Spleen (tissue), 11 donors: Measurements from ENCODE around the gene SCO1. TPM values are rescaled to one million over a fixed set of nuclear protein-coding genes. Genes with fewer than 3 reads are reported as not detected.

Experiments used
- DNase-seq: peaks from one replicate; pipeline ENCODE4 v3.0.0-alpha.2; 2020
- H3K27ac ChIP-seq, 8 donors: fragments of 200-600 bp; sonication (generic) in 7 of 8; 1 replicate in 4 of 8; 2 replicates in 4 of 8; pipeline versions ENCODE4 v1.5.0 to v1.8.0; 2016 to 2021; ENCODE audit warnings: inconsistent platforms in 4 of 8, mild to moderate bottlenecking in 4 of 8, moderate library complexity in 1 of 8
- H3K27me3 ChIP-seq, 7 donors: fragments of 200-600 bp; sonication (generic) in 6 of 7; replicated peaks in 1 of 7; 1 replicate in 4 of 7; 2 replicates in 3 of 7; pipeline versions ENCODE4 v1.5.0 to v1.8.0; 2016 to 2021; ENCODE audit warnings: inconsistent platforms in 3 of 7, mild to moderate bottlenecking in 1 of 7
- H3K36me3 ChIP-seq, 6 donors: fragments of 200-600 bp; sonication (generic) in 5 of 6; 1 replicate in 4 of 6; 2 replicates in 2 of 6; pipeline versions ENCODE4 v1.5.0 to v1.8.0; 2016 to 2021; ENCODE audit warnings: inconsistent platforms in 2 of 6
- H3K4me1 ChIP-seq, 6 donors: fragments of 200-600 bp; sonication (generic) in 5 of 6; 1 replicate in 3 of 6; 2 replicates in 3 of 6; pipeline versions ENCODE4 v1.5.0 to v1.8.0; 2016 to 2021; ENCODE audit warnings: inconsistent platforms in 3 of 6
- H3K4me3 ChIP-seq, 8 donors: fragments of 200-600 bp; sonication (generic) in 7 of 8; 1 replicate in 4 of 8; 2 replicates in 4 of 8; pipeline versions ENCODE4 v1.5.0 to v1.8.0; 2016 to 2021; ENCODE audit warnings: inconsistent platforms in 4 of 8, mild to moderate bottlenecking in 4 of 8, moderate library complexity in 2 of 8
- H3K9me3 ChIP-seq, 8 donors: fragments of 200-600 bp; sonication (generic) in 7 of 8; 1 replicate in 4 of 8; 2 replicates in 4 of 8; pipeline versions ENCODE4 v1.5.0 to v1.8.0; 2016 to 2021; ENCODE audit warnings: inconsistent platforms in 4 of 8
- POLR2A ChIP-seq, 3 donors: fragments of 450-650 bp; IDR thresholded peaks; one replicate each; pipeline ENCODE4 v1.5.1; 2017; ENCODE audit warnings: antibody characterized with exemption in 3 of 3, mild to moderate bottlenecking in 1 of 3
- POLR2AphosphoS5 ChIP-seq, 3 donors: sonication (generic); formaldehyde crosslinking; IDR thresholded peaks; one replicate each; pipeline ENCODE4 v1.5.1; 2017; ENCODE audit warnings: antibody characterized with exemption in 3 of 3
- WGBS, 5 donors: extraction: QIAGEN DNeasy Blood & Tissue Kit in 3 of 5; methylation state at CpG; one replicate each; pipeline versions ENCODE4 v1.1.5 to v1.1.7; 2013 to 2018; 5-methylcytosine and 5-hydroxymethylcytosine counted together
- intact Hi-C: fragments of 100-400 bp; cut with DNase I; formaldehyde crosslinking; loops from one replicate; pipeline ENCODE4 v1.15.0; 2023; ENCODE audit warnings: low total_unique reads
- polyA plus RNA-seq, 3 donors: library from polyadenylated mRNA; stranded (reverse); fragments of 200-250 nt; gene quantifications; one replicate each; pipeline ENCODE4 v1.2.1, GENCODE V29; 2013
- total RNA-seq, 7 donors: library from RNA; depleted of rRNA in 3 of 7; stranded (reverse); fragments of >200 nt in 3 of 7; fragmentation: NEBNext Ultra II Directional in 4 of 7; extraction: Animal tissue kit (Norgen Biotek cat#: 25700) in 4 of 7; gene quantifications; one replicate each; pipeline versions ENCODE4 v1.1.0 to v1.2.1, GENCODE V29; 2016 to 2021
- TF ChIP-seq, protein P1 (sequence below), 11 experiments: fragments of 200-600 bp in 7 of 11; fragments of 450-650 bp in 4 of 11; sonication (generic) in 4 of 11; IDR thresholded peaks in 8 of 11; conservative IDR thresholded peaks in 3 of 11; 1 replicate in 7 of 11; 2 replicates in 4 of 11; pipeline versions ENCODE4 v1.4.0 to v1.8.0; 2016 to 2021; ENCODE audit warnings: antibody characterized with exemption in 11 of 11, inconsistent platforms in 4 of 11, mild to moderate bottlenecking in 1 of 11
- donor health status: healthy with polysubstance abuse.
- donor health status: DM: no; HTN: no; CAD: no; lungs with moderate emphysema.
- donor health status: DM: no; HTN: no; CAD: no.
- donor health status: Bipolar disorder and iron deficiency.
- donor health status: healthy.
- donor health status: DM: no; HTN: no; CAD: no.
- donor health status: DM: yes; HTN: yes; CAD: no.

The SCO1 gene
- total and polyA plus RNA-seq, 10 donors, result 5.4 to 31.1 (median 16.1) TPM

DNA sequence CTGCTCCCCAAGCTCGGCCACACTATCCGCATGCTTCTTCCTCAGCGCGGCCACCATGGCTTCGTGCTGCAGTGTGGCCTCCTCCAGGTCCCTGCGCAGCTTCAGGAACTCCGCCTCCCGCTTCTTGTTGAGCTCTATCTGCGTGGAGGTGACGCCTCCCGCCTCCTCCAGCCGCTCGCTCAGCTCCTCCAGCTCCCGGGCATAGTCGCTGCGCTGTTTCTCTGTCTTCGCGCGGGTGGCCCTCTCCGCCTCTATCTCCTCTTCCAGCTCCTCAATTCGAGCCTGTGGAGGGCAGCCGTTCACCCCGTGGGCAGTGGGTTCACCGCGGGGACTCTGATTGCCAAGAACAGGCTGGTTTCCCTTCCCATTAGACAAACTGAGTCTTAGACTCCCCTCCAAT, 59.2 kb downstream of the SCO1 start:
- DNase-seq, result peak; percentile 47

DNA sequence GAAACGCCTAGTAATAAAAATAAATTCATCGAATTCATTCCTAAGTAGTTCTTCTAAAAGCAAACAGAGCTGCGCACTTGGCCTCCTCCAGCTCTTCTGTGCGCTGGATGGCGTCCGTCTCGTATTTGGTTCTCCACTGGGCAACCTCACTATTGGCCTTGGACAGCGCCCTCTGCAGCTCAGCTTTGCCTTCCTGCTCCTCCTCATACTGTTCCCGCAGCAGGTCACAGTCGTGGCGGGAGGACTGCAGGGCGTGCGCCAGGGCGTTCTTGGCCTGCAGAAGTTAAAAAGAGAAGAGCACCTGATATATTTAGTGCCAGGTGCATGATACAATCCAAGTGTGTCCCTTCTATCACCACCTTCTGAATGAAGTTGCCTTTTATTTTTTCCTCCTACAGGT, 62.0 kb downstream of the SCO1 start:
- no peaks in the 10 kb centered on the region for H3K9me3 ChIP-seq
- TF ChIP-seq POLR2A (IDR thresholded peaks at IDR 0.05) (no peak), POLR2AphosphoS5 (IDR thresholded peaks at IDR 0.05) (no peak)
- TF ChIP-seq, protein P1, sequence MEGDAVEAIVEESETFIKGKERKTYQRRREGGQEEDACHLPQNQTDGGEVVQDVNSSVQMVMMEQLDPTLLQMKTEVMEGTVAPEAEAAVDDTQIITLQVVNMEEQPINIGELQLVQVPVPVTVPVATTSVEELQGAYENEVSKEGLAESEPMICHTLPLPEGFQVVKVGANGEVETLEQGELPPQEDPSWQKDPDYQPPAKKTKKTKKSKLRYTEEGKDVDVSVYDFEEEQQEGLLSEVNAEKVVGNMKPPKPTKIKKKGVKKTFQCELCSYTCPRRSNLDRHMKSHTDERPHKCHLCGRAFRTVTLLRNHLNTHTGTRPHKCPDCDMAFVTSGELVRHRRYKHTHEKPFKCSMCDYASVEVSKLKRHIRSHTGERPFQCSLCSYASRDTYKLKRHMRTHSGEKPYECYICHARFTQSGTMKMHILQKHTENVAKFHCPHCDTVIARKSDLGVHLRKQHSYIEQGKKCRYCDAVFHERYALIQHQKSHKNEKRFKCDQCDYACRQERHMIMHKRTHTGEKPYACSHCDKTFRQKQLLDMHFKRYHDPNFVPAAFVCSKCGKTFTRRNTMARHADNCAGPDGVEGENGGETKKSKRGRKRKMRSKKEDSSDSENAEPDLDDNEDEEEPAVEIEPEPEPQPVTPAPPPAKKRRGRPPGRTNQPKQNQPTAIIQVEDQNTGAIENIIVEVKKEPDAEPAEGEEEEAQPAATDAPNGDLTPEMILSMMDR (IDR thresholded peaks at IDR 0.05 in 8 of 11, conservative IDR thresholded peaks at IDR 0.05 in 3 of 11), result no peak
- WGBS, 5 donors, result 91 to 94% (median 94%) methylated on average over 14 of the region's 14 CpGs
- H3K4me1 ChIP-seq, result peaks cover 0 to 12% (median 0%) of the 10 kb centered on the region in 6 donors
- intact Hi-C loops, result no loop called here
- H3K27ac ChIP-seq, result no peak overlapping the region
- no peak overlapping the region for H3K4me3 ChIP-seq
- H3K36me3 ChIP-seq, result peaks cover 0 to 73% (median 22%) of the 10 kb centered on the region in 6 donors
- no peaks in the 10 kb centered on the region for H3K27me3 ChIP-seq
- peak; percentile 58 for DNase-seq

More for the DNA sequence above, 59.2 kb downstream of the SCO1 start:
- H3K27me3 ChIP-seq, result no peaks in the 10 kb centered on the region
- WGBS, 5 donors, result 91 to 95% (median 93%) methylated on average over 25 of the region's 25 CpGs
- H3K27ac ChIP-seq, result no peak overlapping the region
- peaks cover 0 to 11% (median 0%) of the 10 kb centered on the region in 6 donors for H3K4me1 ChIP-seq
- no peaks in the 10 kb centered on the region for H3K9me3 ChIP-seq
- TF ChIP-seq POLR2AphosphoS5 (IDR thresholded peaks at IDR 0.05) (no peak), POLR2A (IDR thresholded peaks at IDR 0.05) (no peak)
- TF ChIP-seq, protein P1 (IDR thresholded peaks at IDR 0.05 in 8 of 11, conservative IDR thresholded peaks at IDR 0.05 in 3 of 11), result no peak
- H3K36me3 ChIP-seq, result peaks cover 0 to 85% (median 32%) of the 10 kb centered on the region in 6 donors
- intact Hi-C loops, result no loop called here
- no peak overlapping the region for H3K4me3 ChIP-seq

DNA sequence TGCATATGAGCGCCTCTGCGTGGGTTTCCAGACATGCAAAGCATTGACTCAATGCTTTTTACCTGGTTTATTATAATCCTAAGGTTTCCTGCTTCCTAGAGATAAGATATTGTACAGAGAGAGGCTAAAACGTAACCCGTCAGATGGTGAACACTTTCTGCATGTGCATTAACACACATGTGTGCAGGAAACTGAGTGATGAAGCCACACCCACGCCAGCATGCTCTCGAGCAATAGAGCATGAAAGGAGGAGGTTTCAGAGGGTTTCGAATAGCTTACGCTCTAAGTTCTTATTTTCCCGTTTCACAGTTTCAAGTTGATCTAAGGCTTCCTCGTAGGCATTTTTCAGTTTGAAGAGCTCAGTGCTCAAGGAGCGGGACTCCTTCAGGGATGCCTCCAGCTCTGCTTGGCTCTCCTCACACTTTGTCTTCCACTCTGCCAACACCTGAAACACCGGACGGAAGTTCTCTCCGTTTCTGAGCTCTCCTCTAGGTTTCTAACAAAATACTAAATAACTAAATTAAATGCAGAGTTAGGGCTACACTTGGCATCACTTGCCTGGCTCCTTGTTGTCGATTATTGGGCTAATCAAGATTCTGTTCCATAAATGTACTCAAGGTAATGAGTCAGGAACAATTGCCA, 63.5 kb downstream of the SCO1 start:
- Histone ChIP-seq H3K4me1 (peaks cover 0 to 12% (median 0%) of the 10 kb centered on the region in 6 donors), H3K4me3 (no peak overlapping the region), H3K27me3 (no peaks in the 10 kb centered on the region), H3K9me3 (no peaks in the 10 kb centered on the region), H3K27ac (no peak overlapping the region), H3K36me3 (peaks cover 0 to 73% (median 13%) of the 10 kb centered on the region in 6 donors)
- TF ChIP-seq, protein P1 (IDR thresholded peaks at IDR 0.05 in 8 of 11, conservative IDR thresholded peaks at IDR 0.05 in 3 of 11), result no peak
- TF ChIP-seq POLR2AphosphoS5 (IDR thresholded peaks at IDR 0.05), result no peak
- TF ChIP-seq POLR2A (IDR thresholded peaks at IDR 0.05), result no peak
- 72 to 79% (median 75%) methylated on average over 15 of the region's 15 CpGs for WGBS, 5 donors
- intact Hi-C loops, result no loop called here
- DNase-seq, result peak; percentile 82

DNA sequence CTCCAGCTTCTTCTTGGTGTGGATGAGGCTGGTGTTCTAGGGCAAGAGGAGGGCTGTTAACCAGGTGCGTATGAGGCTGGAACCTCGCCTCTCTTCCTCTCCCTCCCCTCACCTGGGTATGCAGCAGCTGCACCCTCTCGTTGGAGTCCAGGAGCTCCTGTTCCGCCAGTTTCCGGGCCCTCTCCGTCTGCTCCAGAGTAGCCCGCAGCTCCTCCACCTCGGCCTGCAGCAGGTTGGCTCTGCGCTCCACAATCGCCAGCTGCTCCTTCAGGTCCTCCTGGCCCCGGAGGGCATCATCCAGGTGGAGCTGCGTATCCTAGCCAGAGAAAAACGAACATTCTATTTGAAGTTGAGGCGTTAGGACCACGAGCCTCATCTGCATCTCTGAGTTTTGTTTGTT, 65.6 kb downstream of the SCO1 start:
- Histone ChIP-seq H3K27me3 (no peaks in the 10 kb centered on the region), H3K27ac (no peak overlapping the region), H3K36me3 (peaks cover 0 to 59% (median 5%) of the 10 kb centered on the region in 6 donors), H3K9me3 (no peaks in the 10 kb centered on the region), H3K4me3 (no peak overlapping the region), H3K4me1 (peaks cover 0 to 12% (median 0%) of the 10 kb centered on the region in 6 donors)
- 87 to 92% (median 91%) methylated on average over 13 to 15 of the region's 15 CpGs for WGBS, 5 donors
- intact Hi-C loops, result no loop called here
- TF ChIP-seq, protein P1 (IDR thresholded peaks at IDR 0.05 in 8 of 11, conservative IDR thresholded peaks at IDR 0.05 in 3 of 11), result no peak
- TF ChIP-seq POLR2AphosphoS5 (IDR thresholded peaks at IDR 0.05) (no peak), POLR2A (IDR thresholded peaks at IDR 0.05) (no peak)
- DNase-seq, result peak; percentile 64
